Endothelial cell (in vitro differentiated cells): ENCODE measurements around the gene CXorf58. TPM values are rescaled to one million over a fixed set of nuclear protein-coding genes. Genes with fewer than 3 reads are reported as not detected.

Experiments used
- DNase-seq: peaks from one replicate; pipeline ENCODE4 v3.0.0; 2021; ENCODE audit warnings: low spot score
- H3K27ac Mint-ChIP-seq: one replicate; pipeline ENCODE4 v1.8.0; 2021; ENCODE audit warnings: mixed read lengths, inconsistent platforms; ENCODE audit not compliant: unreplicated experiment
- H3K27me3 Mint-ChIP-seq: one replicate; pipeline ENCODE4 v1.8.0; 2021; ENCODE audit warnings: mild to moderate bottlenecking, moderate library complexity, mixed read lengths, inconsistent platforms; ENCODE audit not compliant: unreplicated experiment
- H3K36me3 Mint-ChIP-seq: one replicate; pipeline ENCODE4 v1.8.0; 2021; ENCODE audit warnings: mild to moderate bottlenecking, low read depth, mixed read lengths, inconsistent platforms; ENCODE audit not compliant: unreplicated experiment
- H3K4me1 Mint-ChIP-seq: one replicate; pipeline ENCODE4 v1.8.0; 2021; ENCODE audit warnings: mild to moderate bottlenecking, mixed read lengths, inconsistent platforms; ENCODE audit not compliant: unreplicated experiment
- H3K4me3 Mint-ChIP-seq: one replicate; pipeline ENCODE4 v1.8.0; 2021; ENCODE audit warnings: mild to moderate bottlenecking, mixed read lengths, inconsistent platforms; ENCODE audit not compliant: unreplicated experiment
- H3K9me3 Mint-ChIP-seq: one replicate; pipeline ENCODE4 v1.8.0; 2021; ENCODE audit warnings: mixed read lengths, inconsistent platforms; ENCODE audit not compliant: unreplicated experiment
- CTCF ChIP-seq: fragments of 200-600 bp; sonication (generic); IDR thresholded peaks from one replicate; pipeline ENCODE4 v1.5.0; 2021; ENCODE audit warnings: antibody characterized with exemption; ENCODE audit not compliant: unreplicated experiment
- total RNA-seq: library from RNA; stranded (reverse); fragmentation: NEBNext Ultra II Directional; extraction: Animal tissue kit (Norgen Biotek cat#: 25700); gene quantifications from one replicate; pipeline ENCODE4 v1.2.1, GENCODE V29; 2021; ENCODE audit not compliant: unreplicated experiment

CXorf58 gene
- total RNA-seq, 1 donor from 2014 or later = not detected

GRCh38 chrX:23901060-23901459 lies 6.7 kb upstream of the CXorf58 start:
- Mint-ChIP-seq H3K4me1 (peaks cover 6% of the 10 kb centered on the region), H3K9me3 (no peaks in the 10 kb centered on the region), H3K27me3 (peaks cover 2% of the 10 kb centered on the region), H3K27ac (no peak overlapping the region), H3K4me3 (no peak overlapping the region), H3K36me3 (no peaks in the 10 kb centered on the region)
- DNase-seq = no peak
- no peak for TF ChIP-seq CTCF

GRCh38 chrX:23901805-23902204 lies 6.0 kb upstream of the CXorf58 start:
- Mint-ChIP-seq H3K9me3 (no peaks in the 10 kb centered on the region), H3K27me3 (peaks cover 2% of the 10 kb centered on the region), H3K4me1 (peaks cover 6% of the 10 kb centered on the region), H3K36me3 (no peaks in the 10 kb centered on the region), H3K4me3 (no peak overlapping the region), H3K27ac (no peak overlapping the region)
- no peak for TF ChIP-seq CTCF
- peak; percentile 27 for DNase-seq

- H3K9me3 Mint-ChIP-seq = no peaks in the 10 kb centered on the region
- DNase-seq = no peak
- H3K27me3 Mint-ChIP-seq = peaks cover 2% of the 10 kb centered on the region
- H3K4me3 Mint-ChIP-seq = no peak overlapping the region
- peak; percentile 54 for TF ChIP-seq CTCF
- no peaks in the 10 kb centered on the region for H3K36me3 Mint-ChIP-seq
- H3K4me1 Mint-ChIP-seq = peaks cover 6% of the 10 kb centered on the region
- no peak overlapping the region for H3K27ac Mint-ChIP-seq
These were observed 5.4 kb upstream of the CXorf58 start for GRCh38 chrX:23902419-23902818.

- DNase-seq = no peak
- peaks cover 6% of the 10 kb centered on the region for H3K4me1 Mint-ChIP-seq
- H3K27me3 Mint-ChIP-seq = peaks cover 2% of the 10 kb centered on the region
- peak overlapping the region; percentile 67 for H3K27ac Mint-ChIP-seq
- no peak for TF ChIP-seq CTCF
- no peaks in the 10 kb centered on the region for H3K9me3 Mint-ChIP-seq
- no peaks in the 10 kb centered on the region for H3K36me3 Mint-ChIP-seq
- no peak overlapping the region for H3K4me3 Mint-ChIP-seq
These were observed 3.7 kb upstream of the CXorf58 start for GRCh38 chrX:23904096-23904495.

GRCh38 chrX:23907111-23907497 lies 702 bp upstream of the CXorf58 start:
- H3K36me3 Mint-ChIP-seq = no peaks in the 10 kb centered on the region
- H3K4me3 Mint-ChIP-seq = peak overlapping the region; percentile 89
- no peak overlapping the region for H3K27ac Mint-ChIP-seq
- DNase-seq = no peak
- no peaks in the 10 kb centered on the region for H3K9me3 Mint-ChIP-seq
- no peak for TF ChIP-seq CTCF
- H3K4me1 Mint-ChIP-seq = peaks cover 6% of the 10 kb centered on the region
- peaks cover 2% of the 10 kb centered on the region for H3K27me3 Mint-ChIP-seq
